Activated naive CD4-positive, alpha-beta T cell treated with anti-CD3 and anti-CD28 coated beads, Interleukin-2, amount 50 U/mL, for 24 hours (primary cell): Measurements from ENCODE around the gene C11orf86.
"Not testable (repeated sequence)": the region's sequence is repeated elsewhere in the genome, so short reads cannot be mapped to it uniquely, and the experiment has no call there.

ENCODE experiments used
- H3K27ac Mint-ChIP-seq: one replicate; pipeline ENCODE4 v1.8.0; 2021; ENCODE audit warnings: mild to moderate bottlenecking, mixed read lengths
- H3K27me3 Mint-ChIP-seq: one replicate; pipeline ENCODE4 v1.8.0; 2021; ENCODE audit warnings: mixed read lengths
- H3K36me3 Mint-ChIP-seq: one replicate; pipeline ENCODE4 v1.8.0; 2021; ENCODE audit warnings: mixed read lengths
- H3K4me1 Mint-ChIP-seq: one replicate; pipeline ENCODE4 v1.8.0; 2021; ENCODE audit warnings: mixed read lengths
- H3K4me3 Mint-ChIP-seq: one replicate; pipeline ENCODE4 v1.8.0; 2021; ENCODE audit warnings: mild to moderate bottlenecking, mixed read lengths
- H3K9me3 Mint-ChIP-seq: one replicate; pipeline ENCODE4 v1.8.0; 2021; ENCODE audit warnings: mixed read lengths

The C11orf86 gene

GRCh38 chr11:67001332-67001731 is 26.2 kb downstream of the C11orf86 start:
- no peaks in the 10 kb centered on the region for H3K9me3 Mint-ChIP-seq
- H3K27me3 Mint-ChIP-seq = no peaks in the 10 kb centered on the region
- H3K36me3 Mint-ChIP-seq = no peaks in the 10 kb centered on the region
- no peak overlapping the region for H3K27ac Mint-ChIP-seq
- H3K4me1 Mint-ChIP-seq = no peaks in the 10 kb centered on the region
- H3K4me3 Mint-ChIP-seq = no peak overlapping the region

- Mint-ChIP-seq H3K4me3 (no peak overlapping the region), H3K27me3 (no peaks in the 10 kb centered on the region), H3K9me3 (no peaks in the 10 kb centered on the region), H3K4me1 (peaks cover 5% of the 10 kb centered on the region), H3K36me3 (no peaks in the 10 kb centered on the region), H3K27ac (no peak overlapping the region)
Observed at GRCh38 chr11:67002297-67002913, 27.3 kb downstream of the C11orf86 start.

GRCh38 chr11:67002921-67003411 is 27.9 kb downstream of the C11orf86 start:
- no peaks in the 10 kb centered on the region for H3K36me3 Mint-ChIP-seq
- H3K4me1 Mint-ChIP-seq = peaks cover 5% of the 10 kb centered on the region
- H3K27me3 Mint-ChIP-seq = no peaks in the 10 kb centered on the region
- no peaks in the 10 kb centered on the region for H3K9me3 Mint-ChIP-seq
- H3K4me3 Mint-ChIP-seq = no peak overlapping the region
- H3K27ac Mint-ChIP-seq = no peak overlapping the region

DNA sequence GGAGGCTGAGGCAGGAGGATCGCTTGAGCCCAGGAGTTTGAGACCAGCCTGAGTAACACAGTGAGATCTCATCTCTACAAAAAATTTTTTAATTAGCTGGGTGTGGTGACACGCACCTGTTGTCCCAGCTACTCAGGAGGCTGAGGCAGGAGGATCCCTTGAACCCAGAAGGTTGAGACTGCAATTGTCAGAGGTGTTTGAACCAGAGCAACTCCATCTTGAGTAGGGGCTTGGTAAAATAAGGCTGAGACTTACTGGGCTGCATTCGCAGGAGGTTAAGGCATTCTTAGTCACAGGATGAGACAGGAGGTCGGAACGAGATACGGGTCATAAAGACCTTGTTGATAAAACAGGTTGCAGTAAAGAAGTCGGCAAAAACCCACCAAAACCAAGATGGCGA is 30.1 kb downstream of the C11orf86 start:
- not testable (repeated sequence) for H3K27ac Mint-ChIP-seq, H3K27me3 Mint-ChIP-seq, H3K9me3 Mint-ChIP-seq

DNA sequence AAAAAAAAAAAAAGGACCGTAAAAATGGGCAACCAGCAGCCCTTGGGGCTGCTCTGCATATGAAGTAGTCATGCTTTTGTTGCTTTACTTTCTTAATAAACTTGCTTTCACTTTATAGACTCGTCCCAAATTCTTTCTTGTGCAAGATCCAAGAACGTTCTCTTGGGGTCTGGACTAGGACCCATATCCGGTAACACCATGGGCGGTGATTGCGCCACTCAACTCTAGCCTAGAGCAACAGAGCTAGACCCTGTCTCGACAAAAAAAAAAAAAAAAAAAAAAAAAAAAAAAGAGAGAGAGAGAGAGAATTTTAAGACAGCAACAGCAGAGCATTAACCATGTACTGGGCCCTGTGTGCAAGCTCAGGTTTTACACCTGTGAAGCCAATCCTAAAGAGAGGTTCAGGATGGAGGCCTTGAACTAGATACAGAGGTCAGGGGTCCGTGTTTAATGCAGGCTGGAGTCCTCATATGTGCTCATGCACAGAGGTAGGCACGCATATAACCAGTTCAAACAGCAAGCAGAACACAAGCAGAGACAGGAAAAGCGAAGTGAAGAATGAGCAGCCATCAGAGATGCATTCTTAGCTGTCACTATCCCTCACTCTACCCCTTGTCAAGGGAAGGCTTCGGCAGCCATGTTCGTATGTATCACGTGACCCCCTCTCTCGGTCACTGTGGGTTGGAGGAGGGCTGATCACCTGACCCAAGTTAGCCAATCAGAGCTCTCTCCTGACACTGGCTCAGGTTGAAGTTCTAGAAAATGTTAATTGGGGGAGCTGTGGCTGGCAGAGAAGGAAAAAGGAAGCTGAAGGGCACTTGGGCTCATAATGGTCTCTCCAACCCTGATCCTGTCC is 31.2 kb downstream of the C11orf86 start:
- H3K27me3 Mint-ChIP-seq = no peaks in the 10 kb centered on the region
- no peak overlapping the region for H3K27ac Mint-ChIP-seq
- H3K4me1 Mint-ChIP-seq = peaks cover 5% of the 10 kb centered on the region
- no peaks in the 10 kb centered on the region for H3K36me3 Mint-ChIP-seq
- H3K9me3 Mint-ChIP-seq = no peaks in the 10 kb centered on the region
- no peak overlapping the region for H3K4me3 Mint-ChIP-seq

More for the DNA sequence above, 30.1 kb downstream of the C11orf86 start:
- H3K4me1 Mint-ChIP-seq, H3K36me3 Mint-ChIP-seq, H3K4me3 Mint-ChIP-seq: not testable (repeated sequence)

- Mint-ChIP-seq H3K27me3 (no peaks in the 10 kb centered on the region), H3K4me3 (no peak overlapping the region), H3K9me3 (no peaks in the 10 kb centered on the region), H3K36me3 (no peaks in the 10 kb centered on the region), H3K4me1 (peaks cover 5% of the 10 kb centered on the region), H3K27ac (no peak overlapping the region)
Observed at GRCh38 chr11:67007126-67007525, 32.0 kb downstream of the C11orf86 start.

DNA sequence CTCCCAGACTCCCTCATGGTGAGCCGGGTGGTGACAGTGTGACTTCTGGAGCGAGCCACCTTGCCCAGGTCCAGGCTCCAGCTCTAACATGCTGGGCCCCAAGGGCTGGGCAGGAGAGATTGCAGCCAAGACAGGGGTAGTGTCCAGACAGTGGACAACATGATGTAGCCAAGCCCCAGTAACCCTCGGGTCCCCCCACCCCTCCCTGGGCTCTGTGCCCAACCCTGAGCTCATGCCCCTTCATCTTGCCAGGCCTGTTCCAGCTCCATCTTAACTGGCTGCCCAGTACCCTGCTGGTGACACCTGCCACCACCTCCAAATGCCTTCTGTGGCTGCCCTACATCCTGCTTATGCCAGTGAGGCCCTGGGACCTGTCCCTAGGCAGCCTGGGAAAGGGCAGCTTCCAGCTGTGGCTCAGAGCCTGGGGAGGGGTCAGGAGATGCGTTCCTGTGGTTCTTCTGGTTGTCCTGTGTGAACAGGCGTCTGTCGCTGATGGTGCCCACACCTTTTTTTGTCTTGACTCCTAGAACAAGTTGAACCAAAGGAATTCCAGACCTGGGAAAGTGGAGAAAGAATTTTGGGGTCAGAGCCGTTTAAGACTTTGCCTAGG is 35.3 kb downstream of the C11orf86 start:
- Mint-ChIP-seq H3K4me1 (peaks cover 5% of the 10 kb centered on the region), H3K36me3 (no peaks in the 10 kb centered on the region), H3K9me3 (no peaks in the 10 kb centered on the region), H3K27me3 (no peaks in the 10 kb centered on the region), H3K27ac (no peak overlapping the region), H3K4me3 (no peak overlapping the region)

GRCh38 chr11:67013511-67014045 is 38.5 kb downstream of the C11orf86 start:
- Mint-ChIP-seq H3K36me3 (no peaks in the 10 kb centered on the region), H3K4me3 (no peak overlapping the region), H3K27me3 (no peaks in the 10 kb centered on the region), H3K27ac (no peak overlapping the region), H3K9me3 (no peaks in the 10 kb centered on the region), H3K4me1 (no peaks in the 10 kb centered on the region)

- no peak overlapping the region for H3K4me3 Mint-ChIP-seq
- no peaks in the 10 kb centered on the region for H3K4me1 Mint-ChIP-seq
- H3K27me3 Mint-ChIP-seq = no peaks in the 10 kb centered on the region
- H3K36me3 Mint-ChIP-seq = peaks cover 1% of the 10 kb centered on the region
- peak overlapping the region; percentile 35 for H3K27ac Mint-ChIP-seq
- H3K9me3 Mint-ChIP-seq = no peaks in the 10 kb centered on the region
Observed at GRCh38 chr11:67014343-67014742, 39.2 kb downstream of the C11orf86 start.

DNA sequence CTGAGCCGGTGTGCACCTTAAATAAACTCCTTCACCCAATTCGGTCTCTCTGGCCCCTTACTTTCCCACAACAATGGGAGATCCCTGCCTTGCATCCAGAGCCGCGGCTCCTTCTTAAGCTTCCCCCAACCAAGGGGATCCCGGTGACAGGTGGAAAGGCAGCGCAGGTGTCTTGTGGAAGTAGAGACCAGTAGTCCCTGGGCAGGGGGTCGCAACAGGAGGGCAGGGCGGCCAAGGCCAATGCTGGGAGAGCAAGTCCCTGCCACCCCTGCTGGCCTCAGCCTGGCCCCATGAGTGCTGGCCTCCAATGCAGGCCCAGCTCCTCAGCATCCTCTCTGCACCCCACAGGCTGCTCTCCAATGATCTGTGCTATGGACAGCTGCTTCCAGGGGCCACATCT is 39.9 kb downstream of the C11orf86 start:
- H3K9me3 Mint-ChIP-seq = no peaks in the 10 kb centered on the region
- H3K4me1 Mint-ChIP-seq = no peaks in the 10 kb centered on the region
- no peak overlapping the region for H3K27ac Mint-ChIP-seq
- no peak overlapping the region for H3K4me3 Mint-ChIP-seq
- peaks cover 1% of the 10 kb centered on the region for H3K36me3 Mint-ChIP-seq
- H3K27me3 Mint-ChIP-seq = no peaks in the 10 kb centered on the region

- Mint-ChIP-seq H3K27ac (no peak overlapping the region), H3K4me1 (no peaks in the 10 kb centered on the region), H3K27me3 (peaks cover 3% of the 10 kb centered on the region), H3K9me3 (no peaks in the 10 kb centered on the region), H3K36me3 (peaks cover 1% of the 10 kb centered on the region), H3K4me3 (no peak overlapping the region)
Observed at GRCh38 chr11:67016550-67016949, 41.4 kb downstream of the C11orf86 start.

DNA sequence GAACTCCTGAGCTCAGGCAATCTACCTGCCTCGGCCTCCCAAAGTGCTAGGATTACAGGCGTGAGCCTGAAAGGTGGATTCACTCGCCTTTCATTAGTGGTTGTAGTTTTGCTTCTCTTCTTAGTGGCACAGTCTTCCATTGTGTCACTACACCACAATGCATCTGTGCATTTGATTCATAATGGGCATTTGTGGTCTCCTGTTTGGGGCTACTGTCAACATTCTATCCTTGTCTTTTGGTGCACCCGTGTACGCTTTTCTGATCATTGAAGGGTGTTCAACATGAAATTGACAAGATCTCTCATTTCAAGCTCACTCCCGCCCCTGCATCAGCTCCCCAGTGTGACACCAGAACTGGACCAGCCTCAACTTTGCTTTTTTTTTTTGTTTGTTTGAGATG is 45.8 kb downstream of the C11orf86 start:
- H3K27ac Mint-ChIP-seq = no peak overlapping the region
- H3K4me1 Mint-ChIP-seq = peaks cover 25% of the 10 kb centered on the region
- no peaks in the 10 kb centered on the region for H3K9me3 Mint-ChIP-seq
- H3K36me3 Mint-ChIP-seq = peaks cover 1% of the 10 kb centered on the region
- H3K27me3 Mint-ChIP-seq = peaks cover 12% of the 10 kb centered on the region
- H3K4me3 Mint-ChIP-seq = no peak overlapping the region

DNA sequence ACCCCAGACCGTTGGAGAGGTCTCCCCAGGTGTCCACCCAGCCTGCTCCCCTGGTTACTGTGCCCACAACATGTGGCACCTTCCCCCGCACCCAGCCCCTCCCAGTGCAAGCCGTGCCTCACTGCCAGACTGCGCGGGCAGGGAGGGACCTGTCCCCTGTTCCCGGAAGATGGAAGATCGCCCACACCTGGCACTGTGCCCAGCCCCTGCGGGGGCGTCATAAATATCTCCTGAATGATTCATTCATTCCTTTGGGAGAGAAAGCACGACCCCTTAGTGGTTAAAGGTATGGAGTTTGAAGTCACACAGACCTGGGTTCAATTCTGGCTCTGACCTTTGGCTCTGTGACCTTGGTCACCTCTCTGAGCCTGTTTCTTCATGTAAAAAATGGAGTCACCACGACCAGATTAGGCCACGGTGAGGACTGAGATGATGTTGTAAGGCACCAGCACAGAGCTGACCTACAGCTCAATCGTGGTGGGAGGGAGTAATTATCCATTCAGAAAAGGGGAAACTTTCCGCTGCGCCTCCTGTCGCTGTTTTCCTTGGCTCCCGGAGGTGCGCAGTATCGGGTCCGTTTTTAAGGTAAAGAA is 47.3 kb downstream of the C11orf86 start:
- peaks cover 29% of the 10 kb centered on the region for H3K4me1 Mint-ChIP-seq
- H3K27ac Mint-ChIP-seq = peak overlapping the region; percentile 19
- peaks cover 12% of the 10 kb centered on the region for H3K27me3 Mint-ChIP-seq
- peak overlapping the region; percentile 72 for H3K4me3 Mint-ChIP-seq
- H3K9me3 Mint-ChIP-seq = no peaks in the 10 kb centered on the region
- H3K36me3 Mint-ChIP-seq = peaks cover 1% of the 10 kb centered on the region

DNA sequence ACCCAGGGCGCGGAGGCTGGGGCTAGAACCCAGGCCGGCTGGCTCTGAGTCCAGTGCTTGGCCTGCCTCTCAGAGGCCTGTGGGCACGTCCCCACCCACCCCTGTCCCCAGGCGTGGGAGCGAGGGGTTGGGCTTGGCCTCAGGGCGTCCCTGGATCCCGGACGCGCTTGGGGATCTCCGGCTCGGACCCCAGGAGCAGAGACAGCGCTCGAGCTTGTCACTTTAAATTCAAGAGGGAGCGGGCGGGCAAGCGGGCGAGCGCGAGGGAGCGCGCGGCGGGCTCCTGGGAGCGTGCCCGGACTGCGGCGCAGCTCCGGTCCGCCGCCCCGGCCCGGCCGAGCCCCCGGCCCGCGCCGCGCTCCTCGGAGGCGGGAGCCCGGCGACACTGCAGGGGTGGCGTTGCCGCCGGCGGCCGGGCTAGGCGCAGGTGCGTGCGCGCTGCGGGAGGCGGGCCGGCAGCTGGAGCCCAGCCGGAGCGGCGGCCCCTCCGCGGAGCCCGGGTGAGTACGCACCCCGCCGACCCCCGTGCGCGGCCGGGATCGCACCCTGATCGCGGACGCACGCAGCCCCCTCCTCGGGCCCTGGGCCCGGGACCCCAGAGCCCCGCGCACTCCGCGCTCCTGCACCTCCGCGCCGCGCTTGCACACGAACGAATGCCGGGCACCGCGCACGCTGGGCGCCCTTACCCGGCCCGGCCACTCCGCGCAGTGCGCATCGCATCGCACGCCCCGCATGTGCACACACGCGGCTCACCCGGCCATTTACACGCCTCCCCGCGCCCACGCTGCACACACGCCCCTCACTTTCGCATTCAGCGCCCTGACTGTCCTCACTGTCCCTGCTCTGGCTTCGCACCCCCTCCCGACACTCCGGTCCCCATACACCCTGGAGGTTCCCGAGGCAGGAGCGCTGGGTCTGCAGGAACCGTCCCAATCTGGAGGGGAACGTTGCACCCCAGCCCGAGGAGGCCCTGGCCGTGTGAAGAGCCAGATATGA is 48.2 kb downstream of the C11orf86 start, which contains the start of gene SYT12:
Gene SYT12, plus strand, starts transcription at position 174 of the 996 bp plus-strand sequence. CDS start 7,011 bp downstream, outside the sequence.
- peaks cover 12% of the 10 kb centered on the region for H3K27me3 Mint-ChIP-seq
- H3K27ac Mint-ChIP-seq = peak within 1 kb of the TSS; percentile 19
- H3K9me3 Mint-ChIP-seq = no peaks in the 10 kb centered on the region

More for the DNA sequence above, 48.2 kb downstream of the C11orf86 start, which contains the start of gene SYT12:
- H3K36me3 Mint-ChIP-seq = peaks cover 1% of the 10 kb centered on the region
- H3K4me1 Mint-ChIP-seq = peaks cover 29% of the 10 kb centered on the region
- peak within 1 kb of the TSS; percentile 81 for H3K4me3 Mint-ChIP-seq
